Neural crest cell (in vitro differentiated cells): ENCODE data around the gene GPN2. TPM values are rescaled to one million over a fixed set of nuclear protein-coding genes. Genes with fewer than 3 reads are reported as not detected.
A peak's percentile ranks its signal among the peaks of the same experiment; 100 is the strongest.

Experiments
- DNase-seq: peaks from one replicate; pipeline ENCODE4 v3.0.0; 2021; ENCODE audit warnings: low read depth, mixed read lengths, low spot score
- H3K27ac Mint-ChIP-seq: one replicate; pipeline ENCODE4 v1.8.0; 2021; ENCODE audit warnings: mild to moderate bottlenecking, mixed read lengths; ENCODE audit not compliant: unreplicated experiment
- H3K27me3 Mint-ChIP-seq: 2 replicates; pipeline ENCODE4 v1.8.0; 2021; ENCODE audit warnings: low read depth, mild to moderate bottlenecking, mixed read lengths
- H3K36me3 Mint-ChIP-seq: 2 replicates; pipeline ENCODE4 v1.8.0; 2021; ENCODE audit warnings: low read depth, mild to moderate bottlenecking, mixed read lengths
- H3K4me1 Mint-ChIP-seq: 2 replicates; pipeline ENCODE4 v1.8.0; 2021; ENCODE audit warnings: mixed read lengths
- H3K4me3 Mint-ChIP-seq: one replicate; pipeline ENCODE4 v1.8.0; 2021; ENCODE audit warnings: mild to moderate bottlenecking, mixed read lengths
- H3K9me3 Mint-ChIP-seq: 2 replicates; pipeline ENCODE4 v1.8.0; 2021; ENCODE audit warnings: mixed read lengths
- total RNA-seq: library from RNA; stranded (reverse); gene quantifications from 2 replicates; pipeline ENCODE4 v1.2.1, GENCODE V29; 2021
- TF ChIP-seq, protein P1 (sequence below): fragments of 200-600 bp; sonication (generic); conservative IDR thresholded peaks from 2 replicates; pipeline ENCODE4 v1.5.0; 2021; ENCODE audit warnings: antibody characterized with exemption, mild to moderate bottlenecking

The GPN2 gene
- total RNA-seq, 1 donor from 2014 or later: 31.7 TPM

DNA sequence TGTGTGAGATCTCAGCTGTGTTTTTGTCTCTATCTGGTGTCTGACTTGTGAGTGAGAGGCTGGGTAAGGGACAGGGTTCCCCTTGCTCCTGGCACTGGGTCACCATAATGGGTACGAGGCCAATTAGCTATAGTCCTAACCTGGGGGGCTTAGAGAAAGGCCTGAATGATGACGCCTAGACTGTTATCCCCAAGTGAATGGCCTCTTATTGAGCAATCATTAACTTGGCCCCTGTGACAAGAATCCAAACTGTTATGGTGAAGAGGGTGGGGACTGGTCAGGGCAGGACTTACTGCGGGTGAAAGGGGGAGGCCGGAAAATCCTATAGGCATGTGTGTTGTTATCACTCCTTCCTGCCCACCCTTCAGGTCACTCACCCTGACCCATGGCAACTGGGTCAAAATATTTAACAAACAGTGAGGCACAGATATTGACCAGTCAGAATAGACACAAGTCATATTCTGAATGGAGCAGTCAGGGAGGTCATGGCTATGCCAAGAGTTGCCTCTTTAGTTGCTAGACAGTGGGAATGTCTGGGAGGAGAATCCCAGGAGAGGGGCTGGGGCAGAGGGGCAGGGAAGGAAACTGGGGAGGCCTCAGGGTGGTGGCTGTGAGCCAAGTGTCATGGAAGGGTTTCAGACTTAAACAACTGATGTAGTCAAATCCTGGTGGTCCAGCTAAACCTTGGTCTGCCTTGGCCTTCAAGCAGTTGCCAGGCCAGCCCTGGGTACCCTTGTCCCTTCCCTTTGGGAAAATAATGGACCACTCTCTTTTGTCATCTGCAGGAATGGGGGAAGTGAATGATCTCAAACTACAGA is 20.5 kb upstream of the GPN2 start:
- no peaks in the 10 kb centered on the region for H3K36me3 Mint-ChIP-seq
- no peaks in the 10 kb centered on the region for H3K9me3 Mint-ChIP-seq
- no peak overlapping the region for H3K27ac Mint-ChIP-seq
- H3K4me1 Mint-ChIP-seq: no peaks in the 10 kb centered on the region
- TF ChIP-seq, protein P1, sequence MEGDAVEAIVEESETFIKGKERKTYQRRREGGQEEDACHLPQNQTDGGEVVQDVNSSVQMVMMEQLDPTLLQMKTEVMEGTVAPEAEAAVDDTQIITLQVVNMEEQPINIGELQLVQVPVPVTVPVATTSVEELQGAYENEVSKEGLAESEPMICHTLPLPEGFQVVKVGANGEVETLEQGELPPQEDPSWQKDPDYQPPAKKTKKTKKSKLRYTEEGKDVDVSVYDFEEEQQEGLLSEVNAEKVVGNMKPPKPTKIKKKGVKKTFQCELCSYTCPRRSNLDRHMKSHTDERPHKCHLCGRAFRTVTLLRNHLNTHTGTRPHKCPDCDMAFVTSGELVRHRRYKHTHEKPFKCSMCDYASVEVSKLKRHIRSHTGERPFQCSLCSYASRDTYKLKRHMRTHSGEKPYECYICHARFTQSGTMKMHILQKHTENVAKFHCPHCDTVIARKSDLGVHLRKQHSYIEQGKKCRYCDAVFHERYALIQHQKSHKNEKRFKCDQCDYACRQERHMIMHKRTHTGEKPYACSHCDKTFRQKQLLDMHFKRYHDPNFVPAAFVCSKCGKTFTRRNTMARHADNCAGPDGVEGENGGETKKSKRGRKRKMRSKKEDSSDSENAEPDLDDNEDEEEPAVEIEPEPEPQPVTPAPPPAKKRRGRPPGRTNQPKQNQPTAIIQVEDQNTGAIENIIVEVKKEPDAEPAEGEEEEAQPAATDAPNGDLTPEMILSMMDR: no peak
- H3K27me3 Mint-ChIP-seq: peaks cover 17% of the 10 kb centered on the region
- H3K4me3 Mint-ChIP-seq: no peak overlapping the region
- no peak for DNase-seq

DNA sequence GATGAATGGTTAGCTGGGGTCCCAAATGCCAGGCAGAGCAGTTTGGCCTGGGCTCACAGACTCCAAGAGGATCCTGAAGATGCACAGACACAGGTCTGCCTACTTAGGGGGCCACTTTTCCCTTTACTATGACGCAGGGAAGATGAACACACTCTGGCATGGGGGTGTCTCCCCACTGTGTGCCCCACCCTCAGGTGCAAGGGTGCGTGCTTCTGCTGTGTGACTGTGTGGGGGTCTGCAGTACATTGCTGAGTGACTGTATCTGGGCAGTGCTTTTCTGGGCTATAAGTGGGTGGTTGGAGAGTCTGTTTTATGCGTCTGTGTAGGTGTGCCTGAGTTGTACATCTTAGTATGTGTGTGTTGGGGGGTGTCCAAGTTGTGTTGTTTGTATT is 19.9 kb upstream of the GPN2 start:
- no peak overlapping the region for H3K4me3 Mint-ChIP-seq
- H3K4me1 Mint-ChIP-seq: no peaks in the 10 kb centered on the region
- no peak overlapping the region for H3K27ac Mint-ChIP-seq
- peaks cover 18% of the 10 kb centered on the region for H3K27me3 Mint-ChIP-seq
- H3K9me3 Mint-ChIP-seq: no peaks in the 10 kb centered on the region
- TF ChIP-seq, protein P1: no peak
- DNase-seq: no peak
- no peaks in the 10 kb centered on the region for H3K36me3 Mint-ChIP-seq

DNA sequence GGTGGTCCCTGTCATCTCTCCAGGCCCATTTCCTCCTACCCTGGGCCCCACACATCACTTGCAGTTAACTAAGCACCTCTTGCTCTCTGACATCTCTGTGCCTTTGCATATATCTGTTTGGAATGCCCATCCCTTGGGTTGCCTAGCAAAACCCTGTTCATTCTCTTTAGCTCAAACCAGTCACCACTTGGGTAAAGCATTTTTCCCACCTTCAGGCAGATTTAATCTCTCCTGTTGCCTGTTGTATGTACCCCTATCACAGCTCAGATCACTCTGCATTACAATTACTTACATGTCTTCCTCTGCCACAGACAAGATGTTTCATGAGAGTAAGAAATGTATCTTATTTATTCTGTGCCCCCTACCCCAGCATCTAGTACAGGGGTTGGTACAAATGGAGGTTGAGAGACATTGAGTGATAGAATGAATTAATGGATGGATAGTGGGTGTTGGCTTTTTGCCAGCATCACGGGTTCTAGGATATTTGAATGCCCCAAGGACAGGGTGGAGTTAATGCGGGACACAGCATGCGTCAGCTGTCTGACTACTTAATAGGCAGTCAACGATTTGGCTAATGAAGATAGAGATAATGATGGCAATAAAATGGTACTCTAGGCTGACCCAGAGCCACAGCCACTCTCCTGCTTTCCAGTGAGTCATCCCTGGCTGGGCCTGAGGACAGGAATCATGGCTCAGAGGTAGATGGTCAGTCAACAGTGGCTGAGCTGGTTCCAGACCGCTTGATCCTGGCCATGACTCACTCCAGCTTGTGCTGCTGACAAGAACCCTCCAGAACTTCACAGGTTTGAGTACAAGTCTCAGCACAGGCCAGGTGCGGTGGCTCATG is 17.2 kb upstream of the GPN2 start:
- no peak overlapping the region for H3K27ac Mint-ChIP-seq
- DNase-seq: no peak
- H3K4me3 Mint-ChIP-seq: no peak overlapping the region
- peaks cover 1% of the 10 kb centered on the region for H3K4me1 Mint-ChIP-seq
- TF ChIP-seq, protein P1: no peak
- H3K9me3 Mint-ChIP-seq: no peaks in the 10 kb centered on the region
- no peaks in the 10 kb centered on the region for H3K36me3 Mint-ChIP-seq
- H3K27me3 Mint-ChIP-seq: peaks cover 18% of the 10 kb centered on the region

DNA sequence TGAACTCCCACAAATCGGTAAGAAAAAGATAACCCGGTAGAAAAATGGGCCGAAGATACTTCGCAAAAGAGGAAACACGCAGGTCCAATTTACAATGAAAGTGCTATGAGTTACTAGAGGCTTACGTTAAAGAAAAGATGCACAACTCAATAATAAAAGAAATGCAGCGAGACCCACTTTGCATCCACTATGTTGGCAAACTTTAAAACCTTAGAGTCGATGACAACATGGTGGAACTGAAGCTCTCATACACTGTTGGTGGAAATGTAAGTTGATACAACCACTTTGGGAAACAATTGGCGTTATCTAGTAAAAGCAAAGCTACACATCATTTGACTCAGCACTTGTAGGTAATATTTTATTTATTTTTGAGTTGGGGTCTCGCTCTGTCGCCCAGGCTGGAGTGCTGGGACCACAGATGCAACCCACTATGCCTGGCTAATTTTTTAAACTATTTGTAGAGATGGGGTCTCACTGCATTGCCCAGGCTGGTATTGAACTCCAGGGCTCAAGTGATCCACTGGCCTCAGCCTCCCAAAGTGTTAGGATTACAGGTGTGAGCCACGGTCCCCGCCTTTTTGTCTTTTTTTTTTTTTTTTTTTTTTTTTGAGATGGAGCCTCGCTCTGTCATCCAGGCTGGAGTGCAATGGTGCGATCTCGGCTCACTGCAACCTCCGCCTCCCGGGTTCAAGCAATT is 10.9 kb upstream of the GPN2 start:
- TF ChIP-seq, protein P1: no peak

More for the DNA sequence above, 10.9 kb upstream of the GPN2 start:
- no peaks in the 10 kb centered on the region for H3K36me3 Mint-ChIP-seq
- H3K9me3 Mint-ChIP-seq: peaks cover 3% of the 10 kb centered on the region
- peak overlapping the region; percentile 89 for H3K4me3 Mint-ChIP-seq
- H3K27me3 Mint-ChIP-seq: peaks cover 7% of the 10 kb centered on the region
- peaks cover 31% of the 10 kb centered on the region for H3K4me1 Mint-ChIP-seq
- H3K27ac Mint-ChIP-seq: peak overlapping the region; percentile 95
- DNase-seq: no peak
